ENCODE measurements around the gene THEMIS.

GRCh38 chr6:127768745-127769144 is 132.1 kb downstream of the THEMIS start:
- TF ChIP-seq CTCF (IDR thresholded peaks at IDR 0.05; ENCODE audit: low read length) (no peak), EZH2 (IDR thresholded peaks at IDR 0.05; ENCODE audit: borderline replicate concordance, low read length) (no peak)

Data from OCI-LY1 (cell line).